SH-SY5Y (cell line): Measurements from ENCODE around the gene CIB1.

Source experiments
- GATA2 ChIP-seq: IDR thresholded peaks from 2 replicates; pipeline ENCODE4 v1.6.1; 2011; ENCODE audit warnings: mild to moderate bottlenecking, low read depth, low read length
- GATA3 ChIP-seq: IDR thresholded peaks from 2 replicates; pipeline ENCODE4 v1.6.1; 2011; ENCODE audit warnings: low read depth, mild to moderate bottlenecking, low read length, moderate library complexity

- TF ChIP-seq GATA2 (no peak), GATA3 (no peak)
These were observed 7.8 kb upstream of the CIB1 start for GRCh38 chr15:90241343-90242192.
